ENCODE measurements around the gene SKP1.
"Not testable (repeated sequence)": the region's sequence is repeated elsewhere in the genome, so short reads cannot be mapped to it uniquely, and the experiment has no call there.

The SKP1 gene

GRCh38 chr5:134162592-134162991, 14.2 kb downstream of the SKP1 start:
- in situ Hi-C loops (cut with HindIII; ENCODE audit: low pct_unique_long_range_greater_than_20kb, low sequenced_read_pairs): no loop called here
- no peak for TF ChIP-seq JUND (IDR thresholded peaks at IDR 0.05; ENCODE audit: low read depth)
- no peak for DNase-seq (ENCODE audit: low read depth in 1 of 2, low spot score in 1 of 2)

DNA sequence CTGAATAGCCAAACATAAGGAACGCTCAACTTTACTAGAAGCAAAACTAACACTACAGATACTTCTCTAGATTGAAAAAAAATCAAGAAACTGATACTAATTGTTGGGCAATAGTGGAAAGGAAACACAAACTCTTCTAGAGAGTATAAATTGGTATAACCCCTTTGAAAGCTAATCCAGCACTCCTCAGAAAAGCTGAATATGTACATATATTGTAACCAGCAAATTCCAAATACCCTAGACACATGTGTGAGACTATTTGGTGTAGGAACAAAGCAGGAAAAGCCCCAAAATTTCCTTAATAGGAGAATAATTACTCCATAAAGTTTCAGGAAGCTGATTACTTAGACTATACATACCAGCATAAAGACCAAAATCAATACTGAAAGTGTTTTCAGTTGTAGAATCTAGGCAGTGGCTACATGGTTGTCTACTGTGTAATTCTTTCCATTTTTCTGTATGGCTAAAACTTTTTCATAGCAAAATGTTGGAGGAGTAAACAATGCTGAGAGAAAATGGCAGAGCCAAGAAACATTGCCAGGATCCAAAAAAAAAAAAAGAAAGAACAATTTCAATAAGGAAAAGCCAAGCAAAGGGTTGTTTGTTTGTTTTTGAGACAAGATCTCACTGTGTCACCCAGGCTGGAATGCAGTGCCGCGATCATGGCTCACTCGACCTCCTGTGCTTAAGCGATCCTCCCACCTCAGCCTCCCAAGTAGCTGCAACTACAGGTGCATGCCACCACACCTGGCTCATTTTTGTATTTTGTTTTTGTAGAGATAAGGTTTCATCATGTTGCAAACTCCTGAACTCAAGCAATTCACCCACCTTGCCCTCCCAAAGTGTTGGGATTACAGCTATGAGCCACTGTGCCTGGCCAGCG, 15.0 kb downstream of the SKP1 start:
- peak in 1 of 2 experiments; percentile 69 for DNase-seq (ENCODE audit: low read depth in 1 of 2, low spot score in 1 of 2)
- TF ChIP-seq JUND (IDR thresholded peaks at IDR 0.05; ENCODE audit: low read depth): no peak
- in situ Hi-C loops (cut with HindIII; ENCODE audit: low pct_unique_long_range_greater_than_20kb, low sequenced_read_pairs): no loop called here

- DNase-seq (ENCODE audit: low read depth in 1 of 2, low spot score in 1 of 2): no peak
- in situ Hi-C loops (cut with HindIII; ENCODE audit: low pct_unique_long_range_greater_than_20kb, low sequenced_read_pairs): no loop called here
These were observed 23.1 kb downstream of the SKP1 start for GRCh38 chr5:134153657-134154056.

DNA sequence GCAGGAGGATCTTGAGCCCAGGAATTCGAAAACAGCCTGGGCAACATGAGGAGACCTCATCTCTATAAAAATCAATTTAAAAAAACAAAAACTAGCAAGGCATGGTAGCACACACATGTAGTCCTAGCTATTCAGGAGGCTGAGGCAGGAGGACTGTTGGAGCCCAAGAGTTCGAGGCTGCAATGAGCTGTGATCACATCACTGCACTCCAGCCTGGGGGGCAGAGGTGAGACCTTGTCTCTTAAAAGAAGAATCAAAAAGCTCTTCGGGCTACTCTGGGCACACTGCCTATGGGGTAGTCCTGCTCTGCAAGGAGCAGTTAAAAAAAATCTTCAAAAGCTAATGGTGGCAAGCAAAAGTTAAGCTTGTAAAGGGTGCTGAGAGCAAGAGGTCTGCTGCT, 23.5 kb downstream of the SKP1 start:
- in situ Hi-C loops (cut with HindIII; ENCODE audit: low pct_unique_long_range_greater_than_20kb, low sequenced_read_pairs): no loop called here
- no peak for TF ChIP-seq JUND (IDR thresholded peaks at IDR 0.05; ENCODE audit: low read depth)

More at GRCh38 chr5:134153657-134154056, 23.1 kb downstream of the SKP1 start:
- TF ChIP-seq JUND (IDR thresholded peaks at IDR 0.05; ENCODE audit: low read depth): no peak

GRCh38 chr5:134152173-134152832, 24.4 kb downstream of the SKP1 start:
- in situ Hi-C loops (cut with HindIII; ENCODE audit: low pct_unique_long_range_greater_than_20kb, low sequenced_read_pairs); DNase-seq (ENCODE audit: low read depth in 1 of 2, low spot score in 1 of 2): not testable (repeated sequence)

More for the DNA sequence above, 23.5 kb downstream of the SKP1 start:
- no peak for DNase-seq (ENCODE audit: low read depth in 1 of 2, low spot score in 1 of 2)

GRCh38 chr5:134151723-134152122, 25.0 kb downstream of the SKP1 start:
- no peak for DNase-seq (ENCODE audit: low read depth in 1 of 2, low spot score in 1 of 2)
- TF ChIP-seq JUND (IDR thresholded peaks at IDR 0.05; ENCODE audit: low read depth): no peak
- in situ Hi-C loops (cut with HindIII; ENCODE audit: low pct_unique_long_range_greater_than_20kb, low sequenced_read_pairs): no loop called here

DNA sequence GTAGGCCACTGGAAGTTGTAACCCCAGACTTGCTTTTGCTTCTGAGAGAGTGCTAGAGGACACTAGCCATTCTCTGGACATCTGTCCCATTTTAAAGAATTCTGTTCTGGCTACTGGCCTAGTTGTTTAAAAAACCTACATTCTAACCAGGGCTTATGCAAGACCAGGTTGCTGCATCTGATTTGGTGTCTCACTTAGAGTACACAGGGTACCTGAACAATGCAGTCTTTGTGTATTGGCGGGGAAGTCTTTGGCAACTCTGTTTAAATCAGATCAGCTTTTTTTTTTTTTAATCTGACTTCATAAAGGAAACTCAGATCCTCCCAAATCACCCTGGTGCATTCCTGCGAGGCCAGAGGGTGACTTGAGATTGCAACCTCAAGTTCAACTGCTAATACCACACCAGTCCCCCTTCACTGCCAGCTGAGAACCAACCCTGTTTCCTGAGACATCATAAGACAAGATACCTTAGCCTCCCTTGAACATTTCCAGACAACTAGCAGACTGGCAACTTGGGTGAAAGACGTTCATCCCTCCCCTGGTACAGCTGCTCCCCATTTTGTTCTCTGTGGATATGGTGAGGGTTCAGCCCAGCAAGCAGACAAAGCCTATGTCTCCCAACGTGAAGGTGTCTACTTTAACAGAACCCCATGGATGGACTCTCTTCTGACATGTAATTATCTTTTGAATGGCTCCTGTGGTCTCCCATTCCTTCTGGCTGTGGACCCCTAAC, 27.0 kb downstream of the SKP1 start:
- TF ChIP-seq JUND (IDR thresholded peaks at IDR 0.05; ENCODE audit: low read depth): no peak
- in situ Hi-C loops (cut with HindIII; ENCODE audit: low pct_unique_long_range_greater_than_20kb, low sequenced_read_pairs): no loop called here
- DNase-seq (ENCODE audit: low read depth in 1 of 2, low spot score in 1 of 2): no peak

DNA sequence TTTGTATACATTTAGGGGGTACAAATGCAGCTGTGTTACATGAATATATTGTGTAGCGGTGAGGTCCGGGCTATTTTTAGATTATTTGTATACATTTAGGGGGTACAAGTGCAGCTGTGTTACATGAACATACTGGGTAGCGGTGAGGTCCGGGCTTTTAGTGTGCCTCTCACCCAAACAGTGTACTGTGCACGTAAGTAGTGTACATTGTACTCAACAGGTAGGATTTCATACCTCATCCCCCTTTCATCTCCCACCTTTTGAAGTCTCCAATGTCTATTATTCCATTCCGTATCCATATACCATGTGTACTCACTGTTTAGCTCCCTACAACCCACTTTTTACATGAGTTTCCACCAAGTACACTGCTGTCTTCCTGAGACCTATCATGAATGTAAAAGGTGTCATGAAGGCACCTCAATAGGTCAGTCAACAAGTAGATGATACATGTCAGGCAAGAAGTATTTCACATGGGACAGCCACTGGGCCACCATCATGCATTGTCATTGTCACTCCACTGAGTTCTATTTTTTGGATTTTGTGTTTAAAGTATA, 27.7 kb downstream of the SKP1 start:
- in situ Hi-C loops (cut with HindIII; ENCODE audit: low pct_unique_long_range_greater_than_20kb, low sequenced_read_pairs): no loop called here
- no peak for TF ChIP-seq JUND (IDR thresholded peaks at IDR 0.05; ENCODE audit: low read depth)
- DNase-seq (ENCODE audit: low read depth in 1 of 2, low spot score in 1 of 2): no peak

DNA sequence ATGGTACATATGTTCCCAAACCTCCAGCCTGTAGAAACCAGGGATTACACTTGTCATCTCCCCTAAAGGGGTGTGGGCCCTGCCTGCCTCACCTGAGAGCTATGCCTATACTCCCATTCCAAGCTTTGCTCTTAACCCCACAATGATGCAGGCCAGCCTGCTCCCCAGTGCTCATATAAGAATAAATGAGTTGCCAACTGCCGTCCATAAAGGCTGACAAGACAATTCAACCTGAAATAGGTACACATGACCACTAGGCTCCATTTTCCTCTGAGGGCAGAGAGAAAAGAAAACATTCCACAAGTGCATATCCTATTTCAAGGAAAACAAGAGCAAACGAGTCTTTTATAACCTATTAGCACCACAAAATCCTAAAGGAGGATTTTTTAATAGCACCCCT, 28.4 kb downstream of the SKP1 start:
- in situ Hi-C loops (cut with HindIII; ENCODE audit: low pct_unique_long_range_greater_than_20kb, low sequenced_read_pairs): no loop called here
- no peak for TF ChIP-seq JUND (IDR thresholded peaks at IDR 0.05; ENCODE audit: low read depth)
- DNase-seq (ENCODE audit: low read depth in 1 of 2, low spot score in 1 of 2): no peak

DNA sequence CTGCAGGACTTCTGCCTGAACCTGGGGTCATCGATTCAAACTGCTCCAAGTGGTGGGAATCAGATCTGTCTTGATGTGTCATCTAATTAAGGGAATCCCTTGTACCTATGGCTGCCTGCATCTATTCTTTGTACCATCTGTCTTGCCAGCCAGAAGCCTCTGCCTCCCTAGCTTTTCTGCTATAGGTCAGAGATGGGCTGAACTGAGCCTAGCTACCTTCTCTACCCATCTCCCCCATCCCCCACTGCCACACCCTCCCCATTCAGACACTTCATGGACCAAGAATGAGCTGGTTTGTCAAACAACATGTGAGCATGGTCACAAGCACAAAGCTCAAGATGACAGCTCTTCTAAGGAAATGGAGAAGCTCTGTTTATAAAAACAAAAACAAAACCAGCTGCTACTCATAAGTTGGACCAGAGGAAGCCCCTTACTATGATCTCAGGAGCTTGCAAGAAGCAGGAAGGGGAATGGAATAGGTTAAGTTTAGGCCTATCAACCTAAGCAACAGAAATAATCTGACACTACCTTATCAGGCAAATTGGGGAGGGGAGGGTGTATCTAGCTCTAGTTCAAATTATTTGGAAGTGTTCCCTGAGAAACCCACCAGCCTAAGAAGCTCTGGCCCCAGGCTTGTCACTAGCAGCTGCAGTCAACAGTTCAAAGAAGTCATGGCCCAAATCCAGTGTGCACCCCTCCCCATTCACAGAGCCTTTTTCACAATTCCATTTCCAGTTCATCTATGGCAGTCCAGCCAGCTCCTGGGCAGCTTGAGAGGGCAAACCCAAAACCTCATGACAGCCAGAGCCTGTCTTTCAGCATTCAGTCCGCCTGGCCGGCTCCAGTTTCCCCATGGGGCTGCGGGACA, 29.9 kb downstream of the SKP1 start:
- TF ChIP-seq JUND (IDR thresholded peaks at IDR 0.05; ENCODE audit: low read depth): no peak
- in situ Hi-C loops (cut with HindIII; ENCODE audit: low pct_unique_long_range_greater_than_20kb, low sequenced_read_pairs): no loop called here
- DNase-seq (ENCODE audit: low read depth in 1 of 2, low spot score in 1 of 2): no peak

DNA sequence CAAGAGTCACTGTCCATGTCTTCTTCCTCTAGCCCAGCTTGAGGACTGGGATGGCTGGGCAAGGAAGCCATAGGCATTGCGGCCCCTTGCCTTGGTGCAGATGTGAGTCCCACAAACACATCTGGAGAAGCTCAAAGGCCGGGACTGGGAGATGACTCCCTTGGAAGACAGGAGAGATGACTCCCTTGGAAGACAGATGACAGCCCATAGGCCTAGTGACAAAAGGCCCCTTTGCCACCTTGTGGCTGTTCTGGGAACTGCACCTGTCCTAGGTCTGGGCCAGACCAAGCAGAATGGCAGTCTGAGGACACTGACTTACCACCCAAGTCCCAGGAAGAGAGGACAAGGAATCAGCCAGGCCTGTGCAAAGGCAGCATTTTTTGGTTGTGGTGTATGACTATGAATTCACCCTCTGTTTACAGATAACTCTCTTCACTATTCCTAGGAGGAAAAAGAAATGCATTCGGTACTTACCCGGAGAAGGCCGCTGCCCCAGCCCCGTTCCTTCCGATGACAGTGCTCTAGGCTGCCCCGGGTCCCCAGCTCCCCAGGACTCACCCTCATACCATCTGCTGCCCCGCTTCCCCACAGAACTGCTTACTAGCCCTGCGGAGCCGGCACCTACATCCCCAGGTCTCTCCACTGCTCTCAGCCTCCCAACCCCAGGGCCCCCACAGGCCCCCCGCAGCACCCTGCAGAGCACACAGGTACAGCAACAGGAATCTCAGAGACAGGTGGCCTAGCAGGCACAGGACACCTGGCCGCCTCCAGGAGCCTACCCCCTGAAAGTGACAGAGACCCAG, 30.8 kb downstream of the SKP1 start:
- TF ChIP-seq JUND (IDR thresholded peaks at IDR 0.05; ENCODE audit: low read depth): no peak
- DNase-seq (ENCODE audit: low read depth in 1 of 2, low spot score in 1 of 2): peak in 1 of 2 experiments; percentile 84
- in situ Hi-C loops (cut with HindIII; ENCODE audit: low pct_unique_long_range_greater_than_20kb, low sequenced_read_pairs): no loop called here

All from T47D (cell line).